HG03460 (cell line): ENCODE measurements around the gene USP6NL.
"Not testable (repeated sequence)": the region's sequence is repeated elsewhere in the genome, so short reads cannot be mapped to it uniquely, and the experiment has no call there.

Source experiments
- ATAC-seq: cut with Tn5 transposase; IDR thresholded peaks from one replicate; pipeline ENCODE4 v1.9.1; 2021; ENCODE audit not compliant: unreplicated experiment

USP6NL gene

GRCh38 chr10:11611248-11612020, at the start of gene USP6NL:
TSS of gene USP6NL (minus strand) at chr10:11611650. CDS start at chr10:11597634, 14,016 bp downstream.
- peak; percentile 55 for ATAC-seq

DNA sequence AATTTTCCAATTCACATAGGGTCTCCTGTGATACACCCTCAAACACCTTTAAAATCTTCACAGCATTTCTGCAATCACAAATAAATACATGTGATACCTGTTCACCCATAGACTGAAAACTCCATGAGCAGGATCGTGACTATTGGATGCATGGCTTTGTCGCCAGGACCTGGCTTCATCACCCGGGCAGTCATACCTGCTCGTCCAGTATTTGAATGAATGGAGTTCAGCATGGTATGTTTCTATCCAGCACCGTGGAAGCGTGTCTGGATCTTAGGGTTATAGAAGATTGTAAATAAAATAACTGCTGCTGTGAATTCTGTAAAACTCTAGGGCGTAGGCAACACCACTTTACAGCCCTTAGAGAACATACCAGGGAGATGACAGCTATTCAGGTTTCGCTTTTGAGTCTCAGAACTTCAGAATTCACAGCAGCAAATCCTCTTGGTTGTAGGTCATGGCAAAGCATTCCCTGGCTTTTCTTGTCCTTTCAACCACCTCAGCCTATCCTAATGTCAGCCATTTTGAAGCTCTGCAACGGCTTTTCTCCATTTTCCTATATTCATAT, 47.4 kb upstream of the USP6NL start:
- ATAC-seq: no peak

- no peak for ATAC-seq
Observed at GRCh38 chr10:11655836-11656235, 44.4 kb upstream of the USP6NL start.

DNA sequence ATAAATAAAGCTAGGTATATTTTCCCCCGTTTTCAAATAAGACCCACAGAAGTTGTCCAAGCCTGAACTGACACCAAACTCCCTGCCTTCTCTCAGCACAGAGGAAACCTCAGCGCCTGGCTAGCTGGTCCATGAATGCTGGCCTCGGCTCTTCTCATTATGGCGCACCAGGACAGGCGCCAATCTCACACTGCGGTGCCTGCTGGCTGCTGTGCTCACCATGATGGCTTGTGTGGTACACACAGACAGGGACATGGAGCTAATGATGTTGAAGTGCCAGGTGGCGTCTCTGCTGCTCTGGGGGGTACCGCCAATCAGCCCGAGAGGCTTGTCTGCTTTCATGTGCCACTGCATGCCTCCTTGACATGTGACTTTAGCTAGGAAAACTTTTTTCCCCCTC, 43.2 kb upstream of the USP6NL start:
- no peak for ATAC-seq

DNA sequence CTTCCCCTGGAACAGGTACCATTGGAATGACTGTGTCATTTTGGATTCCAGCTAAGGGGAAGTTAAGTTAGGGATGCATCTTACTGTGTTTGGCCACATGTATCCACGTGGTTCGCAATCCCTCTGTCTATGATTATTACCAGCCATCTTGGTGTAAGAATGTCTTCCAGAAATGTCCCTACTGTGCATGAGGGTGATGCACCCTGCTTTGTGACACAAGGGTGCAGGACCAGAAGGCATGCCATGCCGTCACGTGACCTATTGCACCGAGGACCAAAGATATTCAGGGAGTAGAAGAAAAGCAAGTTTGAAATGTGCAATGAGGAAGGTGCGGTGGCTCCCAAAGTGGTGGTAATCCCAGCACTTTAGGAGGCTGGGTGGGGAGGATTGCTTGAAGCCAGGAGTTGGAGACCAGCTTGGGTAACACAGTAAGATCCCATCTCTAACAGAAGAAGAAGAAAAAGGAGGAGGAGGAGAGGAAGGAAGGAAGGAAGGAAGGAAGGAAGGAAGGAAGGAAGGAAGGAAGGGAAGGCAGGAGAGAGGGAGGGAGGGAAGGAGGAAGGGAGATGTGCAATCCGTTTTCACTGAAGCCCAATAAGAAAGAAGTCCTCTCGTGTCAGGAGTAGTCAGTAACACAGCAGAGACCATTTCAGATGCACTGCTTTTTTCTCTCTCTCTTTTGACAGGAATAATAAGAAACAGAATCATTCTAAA, 42.5 kb upstream of the USP6NL start:
- ATAC-seq: no peak

DNA sequence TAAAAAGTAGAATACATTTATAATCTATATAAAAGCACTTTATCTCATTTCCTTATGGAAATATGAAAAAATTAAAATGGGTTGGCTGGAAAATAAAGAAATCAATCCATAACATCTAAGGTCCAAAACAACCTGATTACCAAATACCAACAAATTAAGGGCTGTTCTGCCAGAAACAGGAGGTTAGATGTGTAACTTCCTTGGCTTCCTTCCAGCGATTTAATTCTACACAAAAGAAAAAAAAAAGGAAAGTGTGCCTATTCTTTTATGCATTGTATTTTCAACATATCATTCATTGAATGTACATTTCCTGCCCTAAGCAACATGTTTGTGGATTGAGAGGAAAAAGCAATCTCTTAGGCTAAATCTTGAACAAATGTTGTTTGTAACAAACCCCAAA, 36.2 kb upstream of the USP6NL start:
- ATAC-seq: no peak

DNA sequence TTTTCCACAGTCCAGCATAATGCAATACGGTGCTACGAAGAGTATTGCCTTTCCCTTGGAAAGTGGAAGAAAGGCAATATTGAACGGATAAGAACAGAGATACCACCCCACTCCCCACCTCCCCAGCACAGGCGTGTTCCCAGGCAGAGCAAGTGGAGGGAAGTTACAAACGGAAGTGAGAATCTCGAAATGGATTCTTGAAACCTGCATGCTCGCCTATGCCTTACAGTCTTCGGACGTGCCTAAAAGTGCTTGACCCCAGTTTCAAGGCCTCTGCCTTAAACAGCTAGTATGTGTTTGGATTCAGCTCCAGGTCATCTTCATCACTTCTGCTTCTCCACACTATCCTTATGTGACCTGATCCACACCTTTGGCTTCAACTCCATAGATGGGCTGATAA, 35.0 kb upstream of the USP6NL start:
- no peak for ATAC-seq

DNA sequence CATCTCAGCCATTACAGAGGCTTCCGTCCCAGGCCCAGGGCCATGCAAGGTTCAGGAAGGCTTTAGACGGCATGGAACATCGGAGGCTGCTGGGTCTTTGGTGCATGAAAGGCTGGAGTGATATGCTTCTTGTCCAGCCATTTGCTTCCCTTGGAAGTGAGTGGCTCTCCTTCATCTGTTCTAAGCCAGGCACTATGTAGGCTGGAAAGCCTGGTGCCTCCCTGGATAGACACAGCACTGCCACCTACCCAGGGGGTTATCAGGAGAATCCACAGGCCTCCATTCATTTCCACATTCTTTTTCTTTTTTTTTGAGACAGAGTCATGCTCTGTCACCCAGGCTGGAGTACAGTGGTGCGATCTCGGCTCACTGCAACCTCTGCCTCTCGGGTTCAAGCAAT, 31.6 kb upstream of the USP6NL start:
- ATAC-seq: no peak

DNA sequence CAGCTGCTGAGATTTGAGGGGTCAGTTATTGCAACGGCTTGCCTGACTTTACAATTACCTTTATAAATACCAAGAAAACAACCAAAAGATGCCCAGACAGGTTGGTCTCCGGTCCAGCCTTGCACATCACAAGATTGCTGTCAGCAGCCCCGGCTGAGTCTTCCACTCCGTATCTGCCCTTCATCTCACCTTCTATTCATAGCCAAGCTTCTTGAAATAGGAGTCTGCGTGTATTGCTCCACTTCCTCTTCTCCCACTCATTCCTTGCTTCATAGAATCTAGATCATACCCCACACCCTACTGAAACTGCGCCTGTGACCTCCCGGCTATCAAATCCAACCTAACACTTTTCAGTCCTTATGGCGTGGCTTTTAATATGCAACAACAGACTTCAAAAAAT, 31.1 kb upstream of the USP6NL start:
- ATAC-seq: no peak

DNA sequence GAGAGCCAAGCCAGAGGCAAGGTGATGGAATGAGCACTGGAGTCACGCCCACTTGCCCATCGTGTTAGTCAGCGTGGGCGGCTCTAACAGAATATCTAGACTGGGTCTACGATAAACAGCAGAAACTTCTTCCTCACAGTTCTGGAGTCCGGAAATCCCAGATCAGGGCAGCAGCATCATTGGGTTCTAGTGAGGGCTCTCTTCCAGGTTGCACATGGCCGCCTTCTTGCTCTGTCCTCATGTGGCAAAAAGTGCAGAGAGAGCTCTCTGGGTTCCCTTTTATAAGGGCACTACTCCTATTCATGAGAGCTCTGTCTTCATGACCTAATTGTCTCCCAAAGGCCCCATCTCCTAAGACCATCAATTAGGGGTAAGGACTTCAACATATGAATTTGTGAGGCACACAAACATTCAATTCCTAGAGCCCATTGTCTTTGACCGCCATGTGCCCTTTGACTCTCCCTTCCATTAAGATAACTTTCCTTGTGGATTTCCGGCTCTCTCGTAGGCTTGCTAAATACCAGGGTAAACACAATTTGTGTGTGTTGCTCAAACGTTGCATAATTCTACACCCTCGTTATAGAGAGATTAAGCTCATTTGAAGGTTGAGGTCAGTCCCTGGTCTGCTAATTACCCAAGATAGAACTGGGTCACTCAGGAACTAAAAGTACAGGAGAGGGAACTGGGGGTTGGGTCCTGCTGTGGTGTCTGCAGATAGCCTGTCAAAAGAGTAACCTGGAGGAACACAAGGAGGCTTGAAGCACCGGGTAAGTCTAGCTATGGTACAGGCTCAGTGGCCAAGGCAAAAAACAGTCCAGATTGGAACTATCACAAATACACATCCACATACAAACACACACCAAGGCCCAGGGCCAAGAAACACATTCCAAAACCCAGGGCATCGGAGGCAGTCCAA, 28.7 kb upstream of the USP6NL start:
- ATAC-seq: no peak

GRCh38 chr10:11639362-11639761, 27.9 kb upstream of the USP6NL start:
- no peak for ATAC-seq

DNA sequence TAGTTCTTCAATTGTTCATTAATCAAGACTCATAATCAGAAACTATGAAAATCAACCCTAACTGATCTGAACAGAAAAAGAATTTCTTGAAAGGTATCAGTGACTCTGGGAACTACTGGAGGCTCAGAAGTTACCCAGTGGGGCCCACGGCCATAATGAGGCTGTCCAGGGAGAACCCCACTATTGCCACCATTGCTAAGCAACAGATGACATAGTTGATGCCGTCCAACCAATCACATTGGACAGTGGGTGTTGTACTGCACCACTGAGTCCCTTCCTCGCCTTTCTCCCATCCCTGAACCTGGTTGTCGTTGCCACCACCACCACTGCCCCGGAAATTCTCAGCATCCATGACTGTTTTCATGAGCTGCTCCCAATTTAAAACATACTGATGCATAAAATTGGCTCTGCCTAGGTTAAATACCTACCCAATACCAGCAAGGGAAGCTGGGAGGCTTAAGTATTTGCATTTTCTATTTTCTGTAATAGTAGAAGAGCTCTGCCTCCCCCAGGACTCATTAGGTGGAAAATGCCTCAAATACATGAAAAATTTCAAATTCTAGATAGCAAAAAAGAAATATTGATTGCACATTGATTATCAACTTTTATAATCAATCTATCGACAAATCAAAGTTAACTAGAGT, 26.7 kb upstream of the USP6NL start:
- ATAC-seq: no peak

GRCh38 chr10:11636697-11637303, 25.4 kb upstream of the USP6NL start:
- no peak for ATAC-seq

DNA sequence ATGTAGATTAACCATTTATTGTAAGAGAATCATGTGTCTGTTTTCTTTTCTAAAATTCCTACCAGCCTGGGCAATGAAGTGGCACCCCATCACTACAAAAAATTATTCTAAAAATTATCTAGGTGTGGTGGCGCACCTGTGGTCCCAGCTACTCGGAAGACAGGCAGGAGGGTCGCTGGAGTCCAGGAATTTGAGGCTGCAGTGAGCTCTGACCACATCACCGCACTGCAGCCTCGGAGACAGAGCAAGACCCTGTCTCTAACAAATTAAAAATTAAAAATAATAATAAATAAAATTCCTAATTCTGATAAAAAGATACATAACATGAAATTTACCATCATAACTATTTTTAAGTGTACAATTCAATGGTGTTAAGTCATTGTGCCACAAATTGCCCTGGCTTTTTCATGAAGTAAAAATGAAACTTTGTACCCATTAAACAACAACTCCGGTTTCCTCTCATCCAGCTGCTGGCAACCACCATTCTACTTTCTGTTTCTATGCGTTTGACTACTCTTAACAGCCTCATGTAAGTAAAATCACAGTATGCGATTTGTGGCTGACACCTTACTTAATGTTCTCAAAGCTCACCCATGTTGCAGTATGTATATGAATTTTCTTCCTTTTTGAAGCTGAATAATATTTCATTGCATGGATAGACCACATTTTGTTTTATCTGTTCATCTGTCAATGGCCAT, 20.6 kb upstream of the USP6NL start:
- peak; percentile 99 for ATAC-seq

- ATAC-seq: no peak
Observed at GRCh38 chr10:11631291-11631690, 19.8 kb upstream of the USP6NL start.

DNA sequence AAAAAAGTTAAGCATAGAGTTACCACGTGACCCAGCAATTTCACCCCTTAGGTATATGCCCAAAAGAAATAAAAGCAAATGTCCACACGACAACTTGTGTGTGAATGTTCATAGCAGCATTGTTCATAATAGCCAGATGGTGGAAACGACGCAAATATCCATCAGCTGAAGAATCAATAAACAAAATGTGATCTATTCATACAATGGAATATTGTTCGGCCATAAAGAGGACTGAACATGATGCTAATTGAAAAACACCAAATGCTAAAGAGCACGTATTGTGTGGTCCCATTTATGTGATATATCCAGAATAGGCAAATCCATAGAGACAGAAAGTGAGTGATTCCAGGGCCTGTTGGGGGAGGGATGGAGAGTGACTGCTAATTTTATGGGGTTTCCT, 18.3 kb upstream of the USP6NL start:
- no peak for ATAC-seq

GRCh38 chr10:11627941-11628340, 16.5 kb upstream of the USP6NL start:
- ATAC-seq: not testable (repeated sequence)

DNA sequence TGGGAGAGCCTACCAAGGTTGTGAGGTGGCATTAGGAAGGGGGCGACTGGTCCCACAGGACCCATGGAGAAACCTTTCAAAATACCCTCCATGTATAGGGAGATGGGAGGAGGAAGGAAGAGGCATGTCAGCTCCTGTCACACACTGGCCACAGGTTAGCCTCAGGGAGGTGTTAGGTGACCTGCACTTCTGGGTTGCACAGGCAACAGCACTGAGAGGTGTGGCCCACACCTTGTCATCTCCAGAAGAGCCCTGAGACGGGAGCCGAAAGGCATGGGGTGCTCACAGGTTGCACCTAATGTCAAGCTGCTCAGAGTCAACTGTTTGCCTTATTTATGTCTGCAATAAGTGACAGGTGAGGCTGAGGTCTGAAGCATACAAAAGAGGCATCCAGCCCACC, 14.6 kb upstream of the USP6NL start:
- no peak for ATAC-seq

DNA sequence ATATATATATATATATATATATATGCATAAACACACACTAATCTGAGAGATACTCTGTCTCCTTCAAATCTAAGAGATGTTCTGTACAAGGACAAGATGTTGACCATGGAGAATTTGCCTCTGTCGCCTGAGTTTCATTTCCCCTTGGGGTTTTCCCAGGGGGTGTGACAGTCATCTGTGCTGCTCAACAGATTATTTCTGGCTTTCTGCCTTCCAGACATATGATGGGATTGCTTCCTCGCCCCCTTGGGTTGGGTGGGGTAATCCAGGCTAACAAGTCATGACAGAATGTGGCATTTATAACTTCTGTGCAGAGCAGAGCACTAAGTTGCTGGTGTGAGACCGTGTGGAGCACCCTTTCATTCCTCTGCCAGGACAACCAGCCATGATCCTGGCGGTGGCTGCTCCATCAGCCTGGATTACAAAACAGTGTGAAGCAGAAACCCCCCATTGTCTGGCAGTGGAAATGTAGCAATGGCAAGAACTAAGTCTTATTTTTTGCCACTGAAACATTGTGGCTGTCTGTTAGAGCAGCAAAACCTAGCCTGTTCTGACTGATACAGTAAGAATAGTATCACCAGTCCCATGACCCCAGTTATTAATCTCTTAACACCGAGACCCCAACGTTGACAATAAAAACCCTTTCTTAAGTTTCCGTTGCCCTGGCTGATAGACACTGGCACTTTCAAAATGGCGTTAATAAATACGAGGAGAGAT, 13.7 kb upstream of the USP6NL start:
- peak; percentile 65 for ATAC-seq
